Stimulated activated CD4-positive, alpha-beta T cell treated with anti-CD3 and anti-CD28 coated beads, Interleukin-1b, Interleukin-23, amount 100 ng/mL, for 4 hours (primary cell): ENCODE measurements around the gene MED20.

Experiments
- DNase-seq, 2 donors: peaks; one replicate each; pipeline ENCODE4 v3.0.0-alpha.2; 2020; ENCODE audit warnings: low read depth in 2 of 2

Gene MED20

GRCh38 chr6:41914343-41914742 is 6.6 kb downstream of the MED20 start:
- DNase-seq = no peak

GRCh38 chr6:41909727-41910126 is 11.2 kb downstream of the MED20 start:
- DNase-seq = no peak

DNA sequence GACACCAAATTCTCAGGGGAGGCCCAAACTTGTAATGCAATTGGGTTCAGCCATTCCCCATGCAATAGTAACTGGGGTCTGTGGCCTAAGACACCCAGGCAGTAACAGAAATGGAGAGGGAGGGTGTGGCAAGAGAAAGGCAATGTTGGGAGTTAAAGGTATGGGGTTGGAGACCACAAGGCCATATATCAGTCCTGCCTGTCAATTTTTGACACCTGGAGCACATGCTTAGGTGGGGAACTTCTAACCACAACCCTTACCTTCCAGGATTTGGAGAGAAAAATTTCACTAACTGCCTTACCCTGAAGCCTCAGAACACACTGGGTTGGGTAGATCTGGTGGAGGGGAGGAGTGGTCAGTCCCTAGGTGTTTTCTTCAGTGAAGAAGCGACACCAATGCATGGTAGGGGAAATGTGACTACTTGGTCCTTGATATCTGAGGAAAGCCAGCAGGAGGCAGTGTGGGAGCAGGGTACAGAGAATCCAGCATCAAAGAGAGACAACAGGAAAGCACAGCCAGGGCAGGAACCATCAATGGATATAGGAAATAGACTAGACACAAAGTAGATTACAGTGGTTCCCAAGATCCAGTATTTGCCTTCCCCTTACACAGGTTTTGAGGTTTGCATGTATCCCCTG is 18.9 kb downstream of the MED20 start:
- peak; percentile 27 to 52 for DNase-seq

DNA sequence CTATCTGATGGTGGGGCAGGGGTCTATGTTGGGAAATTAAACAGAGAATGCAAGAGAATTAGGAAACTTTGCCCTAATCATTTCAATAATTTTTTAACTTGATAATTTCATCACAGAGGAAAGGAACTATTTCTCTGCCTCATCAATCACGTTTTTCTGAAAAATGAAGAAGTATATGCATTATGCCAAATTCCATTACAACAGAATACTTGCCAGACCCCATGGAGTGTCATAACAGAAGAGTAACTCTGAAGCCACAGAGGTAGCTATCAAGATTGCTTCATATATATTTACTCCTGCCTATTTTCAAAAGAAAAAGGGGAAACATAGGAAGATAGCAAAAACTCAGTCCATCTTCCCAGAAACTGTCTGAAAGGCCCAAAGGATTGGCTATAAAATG is 20.1 kb downstream of the MED20 start:
- no peak for DNase-seq

DNA sequence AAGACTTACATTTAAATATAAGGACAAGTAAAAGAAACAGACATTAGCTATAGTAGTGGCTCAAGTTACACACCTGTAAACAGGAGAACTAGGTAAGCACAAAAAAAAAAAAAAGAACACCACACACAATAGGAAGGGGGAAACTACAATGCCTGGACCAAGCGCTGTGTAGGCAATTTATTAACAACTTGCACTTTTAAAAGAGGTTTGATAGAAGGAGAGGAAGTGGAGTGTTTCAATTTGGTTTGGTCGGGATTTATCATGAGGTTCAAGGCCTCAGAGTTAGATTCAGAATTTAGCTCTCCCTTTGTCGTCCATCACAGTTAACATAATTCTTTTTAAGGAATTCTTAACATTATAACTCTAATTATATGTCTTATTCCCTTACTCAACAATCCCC is 24.7 kb downstream of the MED20 start:
- DNase-seq = no peak

- DNase-seq = peak; percentile 84 to 97
Observed at GRCh38 chr6:41895300-41896233, 25.4 kb downstream of the MED20 start, which contains the start of gene USP49. TSS of gene USP49 (minus strand) at chr6:41895375. CDS start at chr6:41806983, 88,392 bp downstream.

GRCh38 chr6:41894366-41895299 is 26.3 kb downstream of the MED20 start:
- DNase-seq = peak in 1 of 2 donors; percentile 25

- DNase-seq = no peak
Observed at GRCh38 chr6:41892921-41893564, 27.9 kb downstream of the MED20 start.

- DNase-seq = no peak
Observed at GRCh38 chr6:41887331-41887751, 33.6 kb downstream of the MED20 start.

DNA sequence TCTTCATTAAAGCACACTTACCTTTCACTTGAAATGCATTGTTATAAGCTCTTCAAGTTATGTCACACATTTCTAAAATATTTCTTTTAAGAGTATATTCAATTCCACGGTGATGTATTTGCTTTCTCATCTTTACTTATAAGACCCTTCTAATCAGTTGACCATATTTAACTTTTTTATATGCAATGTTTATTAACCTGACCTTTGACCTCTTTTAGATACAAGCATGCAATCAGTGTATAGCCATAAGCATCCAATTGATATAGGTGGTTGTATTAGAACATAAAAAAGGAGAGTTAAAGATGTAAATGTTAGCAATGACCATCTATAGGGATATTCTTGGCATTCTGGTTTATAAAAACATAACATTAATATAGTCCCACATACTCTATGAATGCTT is 35.0 kb downstream of the MED20 start:
- DNase-seq = no peak

DNA sequence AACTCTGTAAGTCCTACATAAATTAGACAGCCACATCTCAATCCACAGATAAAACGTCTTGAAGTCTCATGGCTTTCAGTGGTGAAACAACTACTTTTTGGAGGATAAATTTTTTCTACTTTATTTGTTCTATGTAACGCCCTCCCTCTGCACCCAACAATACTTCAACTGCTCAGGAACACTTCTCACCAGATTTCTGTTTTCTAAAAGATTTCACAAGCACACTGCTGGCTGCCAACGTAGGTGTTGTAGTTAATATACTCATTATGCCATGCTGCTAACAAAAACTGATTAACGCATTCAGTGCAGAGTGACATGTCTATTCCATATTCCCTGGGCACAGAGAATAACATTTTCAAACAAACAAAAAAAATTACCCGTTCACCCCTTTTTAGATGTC is 36.0 kb downstream of the MED20 start:
- DNase-seq = no peak

- DNase-seq = no peak
Observed at GRCh38 chr6:41881506-41881905, 39.4 kb downstream of the MED20 start.

GRCh38 chr6:41878961-41879405 is 42.0 kb downstream of the MED20 start:
- DNase-seq = no peak

GRCh38 chr6:41878246-41878645 is 42.7 kb downstream of the MED20 start:
- no peak for DNase-seq

GRCh38 chr6:41877051-41877680 is 43.8 kb downstream of the MED20 start:
- no peak for DNase-seq

DNA sequence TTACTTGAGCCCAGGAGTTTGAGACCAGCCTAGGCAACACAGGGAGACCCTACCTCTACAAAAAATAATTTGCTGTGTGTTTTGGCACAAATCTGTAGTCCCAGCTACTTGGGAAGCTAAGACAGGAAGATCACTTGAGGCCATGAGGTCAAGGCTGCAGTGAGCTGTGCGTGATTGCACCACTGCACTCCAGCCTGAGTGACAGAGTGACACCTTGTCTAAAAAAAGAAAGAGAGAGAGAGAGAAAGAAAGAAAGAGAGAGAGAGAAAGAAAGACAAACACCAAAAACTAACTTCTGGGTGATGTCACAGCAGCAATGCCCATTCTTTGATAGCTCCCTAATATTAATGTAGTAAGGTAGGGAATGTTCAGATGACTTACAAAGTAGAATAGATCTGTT is 46.2 kb downstream of the MED20 start:
- DNase-seq = no peak

DNA sequence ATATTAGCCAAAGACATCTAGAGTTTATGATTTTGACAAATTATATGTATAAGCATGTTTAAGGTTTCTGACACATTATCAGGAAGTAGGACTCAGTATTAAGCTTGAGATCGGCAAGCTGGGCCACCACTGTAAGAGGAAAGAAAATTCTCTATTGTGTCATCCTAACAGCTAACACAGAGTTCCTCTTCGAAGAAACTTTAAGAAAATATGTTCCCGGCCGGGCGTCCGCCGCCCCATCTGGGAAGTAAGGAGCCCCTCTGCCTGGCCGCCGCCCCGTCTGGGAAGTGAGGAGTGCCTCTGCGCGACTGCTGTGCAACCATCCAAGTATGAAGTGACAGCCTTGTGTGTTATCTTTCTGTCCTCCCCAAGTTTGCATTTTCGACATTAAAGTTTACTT is 48.8 kb downstream of the MED20 start:
- DNase-seq = no peak

DNA sequence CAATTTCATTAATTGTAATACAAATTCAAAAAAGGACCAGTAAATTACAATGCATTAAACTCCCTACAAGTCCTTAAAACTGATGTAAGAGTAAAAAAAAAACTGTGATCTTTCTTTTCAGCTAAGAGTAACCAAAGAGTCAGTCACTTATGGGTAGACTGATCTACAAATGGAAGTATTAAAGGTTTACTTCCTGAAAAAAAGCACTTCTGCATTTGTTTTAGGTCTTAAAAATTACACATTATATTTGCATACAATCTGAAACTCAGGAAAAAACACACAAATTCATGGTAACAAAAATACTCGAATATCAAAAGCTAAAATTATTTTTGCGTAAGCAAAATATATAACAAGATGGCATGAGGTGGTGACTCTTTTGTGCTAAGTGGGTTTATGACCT is 49.2 kb downstream of the MED20 start:
- DNase-seq = no peak

DNA sequence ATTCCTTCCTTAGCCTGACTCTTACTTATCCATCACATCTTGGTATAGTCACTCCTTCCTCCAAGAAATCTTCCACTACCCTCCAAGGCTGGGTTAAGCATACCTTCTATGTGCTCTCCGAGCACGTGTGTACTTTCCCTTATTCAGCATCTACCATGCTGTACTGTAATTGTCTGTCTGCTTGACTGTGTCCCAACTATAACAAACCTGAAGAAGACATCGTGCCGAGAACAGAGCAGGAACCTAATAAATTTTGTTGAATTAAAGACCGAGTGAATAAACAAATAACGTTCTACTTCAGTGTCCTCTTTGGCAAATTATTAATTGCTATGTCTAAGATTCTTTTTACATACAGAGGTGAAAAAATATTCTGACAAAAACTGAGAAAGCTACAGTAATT is 61.6 kb downstream of the MED20 start:
- DNase-seq = no peak

DNA sequence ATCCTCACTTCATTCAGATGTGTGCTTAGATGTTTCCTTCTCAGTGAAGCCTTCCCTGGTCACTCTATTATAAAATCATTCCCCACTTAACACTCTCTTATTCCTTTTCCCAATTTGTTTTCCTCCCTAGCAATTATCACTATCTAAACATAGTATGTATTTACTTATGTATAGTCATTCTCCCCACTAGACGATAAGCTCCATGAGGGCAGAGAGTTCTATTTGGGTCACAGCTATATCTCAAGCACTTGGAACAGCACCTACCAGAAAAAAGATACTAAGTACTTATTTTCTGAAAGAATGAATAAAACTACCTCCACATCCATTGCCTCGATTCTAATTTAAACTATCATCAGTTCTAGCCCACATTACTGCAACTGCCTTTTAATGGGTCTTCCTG is 62.2 kb downstream of the MED20 start:
- no peak for DNase-seq
